GM21717 (cell line): Measurements from ENCODE around the gene FNDC5.
A peak's percentile ranks its signal among the peaks of the same experiment; 100 is the strongest.

Experiments
- ATAC-seq: cut with Tn5 transposase; IDR thresholded peaks from one replicate; pipeline ENCODE4 v1.9.1; 2021; ENCODE audit warnings: mild to moderate bottlenecking, moderate library complexity; ENCODE audit not compliant: unreplicated experiment

The FNDC5 gene

GRCh38 chr1:32817815-32818786, 52.6 kb downstream of the FNDC5 start:
- peak; percentile 18 for ATAC-seq

DNA sequence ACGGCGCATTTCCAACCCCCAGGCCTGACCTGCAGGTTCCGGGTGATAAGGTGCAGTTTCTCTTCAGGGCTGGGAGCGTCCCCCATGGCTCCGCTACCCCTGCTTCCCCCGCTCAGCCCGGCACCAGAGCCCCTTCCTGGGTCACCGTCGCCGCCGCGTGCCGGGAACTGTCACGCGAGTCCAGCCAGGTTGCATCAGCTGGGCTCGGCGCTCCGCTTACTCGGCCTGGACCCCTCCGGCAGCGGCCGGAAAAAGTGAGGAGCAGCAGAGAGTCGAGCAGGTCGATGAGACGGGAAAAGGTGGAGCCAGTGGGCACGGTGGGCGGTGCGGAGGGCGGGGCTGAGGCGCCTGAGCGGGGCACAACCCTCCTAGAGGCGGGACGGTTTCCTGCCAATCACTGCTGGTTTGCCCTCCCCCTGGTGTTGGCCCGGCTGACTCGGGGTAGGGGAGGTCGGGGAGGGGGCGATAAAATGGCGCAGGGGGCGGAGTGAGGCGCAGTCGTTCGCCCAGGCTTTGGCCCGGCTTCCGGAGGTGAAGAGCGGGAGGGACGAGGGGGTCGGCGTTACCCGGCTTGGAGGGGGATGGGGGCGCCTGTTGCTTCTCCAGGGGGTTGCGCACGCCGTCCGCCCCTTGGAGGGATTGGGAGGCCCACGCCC, 53.4 kb downstream of the FNDC5 start, which contains the start of the genes S100PBP and YARS1:
Gene S100PBP, plus strand, starts transcription at position 495 of the 656 bp plus-strand sequence. CDS start 8,447 bp downstream, outside the sequence.
Gene YARS1, minus strand, starts transcription at position 200 of the 656 bp plus-strand sequence. Its CDS starts 114 bp downstream, at position 86.
- ATAC-seq: peak; percentile 77

- ATAC-seq: peak; percentile 10
Measured at GRCh38 chr1:32816676-32817158, 54.0 kb downstream of the FNDC5 start.

- ATAC-seq: no peak
Measured at GRCh38 chr1:32813941-32814739, 56.6 kb downstream of the FNDC5 start.
